ENCODE data around the gene PEX11B. TPM values are rescaled to one million over a fixed set of nuclear protein-coding genes. Genes with fewer than 3 reads are reported as not detected.
A peak's percentile ranks its signal among the peaks of the same experiment; 100 is the strongest.

The PEX11B gene
- 6.1 TPM for total RNA-seq

- Histone ChIP-seq H3K4me3 (ENCODE audit: low read length) (peak within 1 kb of the TSS; percentile 86), H3K27me3 (ENCODE audit: insufficient read depth, low read length) (no peaks in the 10 kb centered on the region), H3K9me3 (ENCODE audit: low read depth, low read length) (no peaks in the 10 kb centered on the region), H3K4me1 (ENCODE audit: insufficient read depth, low read length) (peaks cover 32% of the 10 kb centered on the region)
Observed at GRCh38 chr1:145918144-145918991, at the start of gene PEX11B. Gene PEX11B, minus strand, starts transcription at chr1:145918717. Its CDS starts 29 bp downstream, at chr1:145918688.

DNA sequence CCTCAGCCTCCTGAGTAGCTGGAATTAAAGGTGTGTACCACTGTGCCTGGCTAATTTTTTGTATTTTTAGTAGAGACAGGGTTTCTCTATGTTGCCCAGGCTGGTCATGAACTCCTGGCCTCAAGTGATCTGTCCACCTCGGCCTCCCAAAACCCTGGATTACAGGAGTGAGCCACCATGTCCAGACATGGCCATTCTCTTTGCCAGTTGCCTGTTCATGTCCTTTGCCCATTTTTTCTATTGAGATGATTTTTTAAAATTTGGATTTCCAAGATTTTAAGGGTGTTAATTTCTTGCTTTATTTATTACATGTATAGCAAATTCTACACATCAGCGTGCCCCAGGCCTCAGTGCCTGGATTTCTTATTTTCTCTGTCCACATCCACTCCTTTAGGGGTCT lies 48.8 kb upstream of the PEX11B start:
- Histone ChIP-seq H3K4me1 (ENCODE audit: insufficient read depth, low read length) (peaks cover 32% of the 10 kb centered on the region), H3K27me3 (ENCODE audit: insufficient read depth, low read length) (no peaks in the 10 kb centered on the region), H3K4me3 (ENCODE audit: low read length) (no peak overlapping the region), H3K9me3 (ENCODE audit: low read depth, low read length) (no peaks in the 10 kb centered on the region)

GRCh38 chr1:145965119-145965744 lies 46.7 kb upstream of the PEX11B start:
- peaks cover 53% of the 10 kb centered on the region for H3K4me1 ChIP-seq (ENCODE audit: insufficient read depth, low read length)
- no peaks in the 10 kb centered on the region for H3K9me3 ChIP-seq (ENCODE audit: low read depth, low read length)
- H3K27me3 ChIP-seq (ENCODE audit: insufficient read depth, low read length): no peaks in the 10 kb centered on the region
- peak overlapping the region; percentile 68 for H3K4me3 ChIP-seq (ENCODE audit: low read length)

DNA sequence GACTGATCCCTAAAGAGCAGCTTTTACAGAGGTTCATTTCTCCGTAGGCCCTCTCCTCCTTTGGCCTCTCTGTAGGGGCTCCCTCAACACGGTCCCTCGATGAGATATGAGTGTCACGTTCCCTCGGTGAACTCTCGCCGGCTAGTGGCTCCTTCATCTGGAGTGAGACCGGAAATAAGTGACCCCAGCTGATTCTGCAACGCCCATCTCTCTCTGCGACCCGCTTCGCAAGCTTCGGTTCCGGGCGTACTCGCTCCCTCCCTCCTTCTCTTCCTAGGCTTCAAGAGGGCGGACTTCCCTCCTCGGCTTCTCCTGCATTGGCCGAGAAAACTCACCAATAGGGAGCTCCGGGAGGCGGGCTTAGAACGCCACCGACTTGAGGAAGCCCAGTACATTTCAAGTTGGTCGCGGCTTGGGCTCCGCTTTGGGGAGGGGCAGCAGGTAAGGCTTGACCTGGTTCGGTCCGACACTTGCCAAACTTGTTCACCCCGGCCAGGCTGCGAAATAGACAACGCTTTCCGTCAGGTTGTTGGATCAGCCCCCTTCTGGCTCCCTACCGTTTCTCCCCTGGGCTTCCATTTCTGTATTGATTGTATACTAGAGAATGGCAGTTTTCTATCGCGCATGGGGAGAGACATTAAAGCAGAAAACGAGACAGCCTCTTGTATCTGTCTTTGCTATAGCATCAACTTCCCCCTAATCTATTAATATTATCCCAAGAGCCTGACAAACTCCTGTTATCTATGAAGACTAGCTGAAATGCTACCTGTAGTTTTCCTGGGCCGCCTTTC lies 46.0 kb upstream of the PEX11B start, which contains the start of the genes ANKRD34A and POLR3GL:
TSS of gene ANKRD34A (minus strand) at position 248 of the 791 bp plus-strand sequence. CDS start 2,816 bp downstream, outside the sequence.
TSS of gene POLR3GL (plus strand) at position 363 of the 791 bp plus-strand sequence. CDS start 10,176 bp downstream, outside the sequence.
- no peaks in the 10 kb centered on the region for H3K27me3 ChIP-seq (ENCODE audit: insufficient read depth, low read length)
- no peaks in the 10 kb centered on the region for H3K9me3 ChIP-seq (ENCODE audit: low read depth, low read length)
- H3K4me3 ChIP-seq (ENCODE audit: low read length): peak within 1 kb of the TSS; percentile 68
- H3K4me1 ChIP-seq (ENCODE audit: insufficient read depth, low read length): peaks cover 60% of the 10 kb centered on the region

DNA sequence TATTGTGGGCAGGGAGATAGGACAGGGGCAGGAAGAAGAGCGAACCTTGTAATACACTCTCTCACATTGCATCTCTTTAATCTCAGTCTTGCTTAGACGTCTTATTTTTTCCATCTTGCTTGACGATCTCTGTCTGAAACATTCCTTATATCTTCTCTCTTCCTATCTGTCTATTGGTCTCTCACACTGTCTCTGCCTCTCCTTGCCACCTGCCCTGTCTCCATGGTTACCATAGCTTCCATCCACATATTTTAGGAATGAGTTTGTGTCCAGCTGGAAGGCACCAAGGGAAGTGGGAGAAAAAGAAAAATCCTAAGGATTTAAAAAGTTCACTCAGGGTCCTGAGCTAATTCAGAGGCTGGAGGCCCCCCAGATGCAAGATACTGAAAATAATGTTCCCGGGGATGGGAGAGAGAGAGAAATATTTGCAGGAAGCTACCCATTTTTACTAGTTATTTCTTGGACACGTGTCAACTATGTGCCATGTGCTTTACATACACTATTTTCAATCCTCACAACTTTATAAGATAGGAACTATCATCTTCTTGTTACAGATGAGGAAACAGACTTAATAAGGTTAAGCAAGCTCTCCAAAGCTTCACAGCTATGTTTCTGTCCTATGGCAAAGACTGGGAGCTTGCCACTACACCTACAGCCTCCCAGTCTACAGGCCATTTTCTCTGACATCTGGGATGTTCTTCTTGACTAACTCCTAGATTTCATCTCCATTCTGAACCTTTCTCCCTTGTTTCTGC lies 44.9 kb upstream of the PEX11B start:
- Histone ChIP-seq H3K4me3 (ENCODE audit: low read length) (peak overlapping the region; percentile 68), H3K27me3 (ENCODE audit: insufficient read depth, low read length) (no peaks in the 10 kb centered on the region), H3K9me3 (ENCODE audit: low read depth, low read length) (no peaks in the 10 kb centered on the region), H3K4me1 (ENCODE audit: insufficient read depth, low read length) (peaks cover 70% of the 10 kb centered on the region)

- Histone ChIP-seq H3K4me1 (ENCODE audit: insufficient read depth, low read length) (peaks cover 74% of the 10 kb centered on the region), H3K4me3 (ENCODE audit: low read length) (peak overlapping the region; percentile 53), H3K9me3 (ENCODE audit: low read depth, low read length) (no peaks in the 10 kb centered on the region), H3K27me3 (ENCODE audit: insufficient read depth, low read length) (no peaks in the 10 kb centered on the region)
Observed at GRCh38 chr1:145962157-145963102, 43.9 kb upstream of the PEX11B start.

- Histone ChIP-seq H3K4me3 (ENCODE audit: low read length) (peak overlapping the region; percentile 53), H3K9me3 (ENCODE audit: low read depth, low read length) (no peaks in the 10 kb centered on the region)
Observed at GRCh38 chr1:145961425-145962156, 43.1 kb upstream of the PEX11B start.

DNA sequence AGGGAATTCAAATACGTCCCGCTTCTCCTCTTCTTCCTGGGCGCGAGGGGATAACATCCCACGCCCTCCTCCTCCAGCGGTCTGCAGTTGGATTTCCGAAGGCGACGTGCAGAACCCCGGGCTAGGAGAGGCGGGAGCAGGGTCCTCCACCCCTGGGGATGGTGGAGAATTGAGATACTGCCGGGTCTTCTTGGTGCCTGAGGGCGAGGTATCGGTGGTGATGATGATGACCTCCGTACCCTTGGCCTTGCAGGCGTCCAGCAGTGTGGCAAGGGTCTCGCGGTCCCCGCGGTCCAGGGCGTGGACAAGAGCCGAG lies 42.5 kb upstream of the PEX11B start:
- H3K4me3 ChIP-seq (ENCODE audit: low read length): peak overlapping the region; percentile 53
- peaks cover 85% of the 10 kb centered on the region for H3K4me1 ChIP-seq (ENCODE audit: insufficient read depth, low read length)

More at GRCh38 chr1:145961425-145962156, 43.1 kb upstream of the PEX11B start:
- Histone ChIP-seq H3K27me3 (ENCODE audit: insufficient read depth, low read length) (no peaks in the 10 kb centered on the region), H3K4me1 (ENCODE audit: insufficient read depth, low read length) (peaks cover 82% of the 10 kb centered on the region)

GRCh38 chr1:145960468-145961108 lies 42.1 kb upstream of the PEX11B start:
- H3K4me1 ChIP-seq (ENCODE audit: insufficient read depth, low read length): peaks cover 85% of the 10 kb centered on the region
- no peaks in the 10 kb centered on the region for H3K9me3 ChIP-seq (ENCODE audit: low read depth, low read length)
- H3K4me3 ChIP-seq (ENCODE audit: low read length): peak overlapping the region; percentile 53
- no peaks in the 10 kb centered on the region for H3K27me3 ChIP-seq (ENCODE audit: insufficient read depth, low read length)

More for the DNA sequence above, 42.5 kb upstream of the PEX11B start:
- H3K9me3 ChIP-seq (ENCODE audit: low read depth, low read length): no peaks in the 10 kb centered on the region
- H3K27me3 ChIP-seq (ENCODE audit: insufficient read depth, low read length): no peaks in the 10 kb centered on the region

GRCh38 chr1:145959957-145960467 lies 41.5 kb upstream of the PEX11B start:
- Histone ChIP-seq H3K4me1 (ENCODE audit: insufficient read depth, low read length) (peaks cover 85% of the 10 kb centered on the region), H3K9me3 (ENCODE audit: low read depth, low read length) (no peaks in the 10 kb centered on the region), H3K4me3 (ENCODE audit: low read length) (peak overlapping the region; percentile 53), H3K27me3 (ENCODE audit: insufficient read depth, low read length) (no peaks in the 10 kb centered on the region)

DNA sequence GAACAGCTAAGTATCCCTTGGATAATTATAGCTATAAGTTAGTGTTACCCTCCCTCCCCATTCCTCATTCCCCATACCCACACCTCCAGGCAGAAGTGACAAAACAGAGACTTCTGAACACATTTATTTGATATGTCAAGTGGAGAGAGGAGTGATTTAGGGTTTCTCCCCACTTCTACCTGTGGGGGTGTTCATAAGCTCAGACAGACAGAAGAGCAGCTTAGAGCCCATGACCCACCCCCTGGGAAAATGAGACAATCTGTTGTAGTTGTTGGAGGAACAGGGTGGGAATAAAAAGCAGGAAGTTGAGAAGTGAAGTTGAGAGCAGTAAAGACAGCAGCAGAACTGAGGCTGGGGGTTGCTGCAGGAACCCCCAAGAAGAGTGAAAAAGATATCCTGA lies 40.8 kb upstream of the PEX11B start:
- H3K9me3 ChIP-seq (ENCODE audit: low read depth, low read length): no peaks in the 10 kb centered on the region
- no peaks in the 10 kb centered on the region for H3K27me3 ChIP-seq (ENCODE audit: insufficient read depth, low read length)
- H3K4me3 ChIP-seq (ENCODE audit: low read length): no peak overlapping the region
- H3K4me1 ChIP-seq (ENCODE audit: insufficient read depth, low read length): peaks cover 82% of the 10 kb centered on the region

DNA sequence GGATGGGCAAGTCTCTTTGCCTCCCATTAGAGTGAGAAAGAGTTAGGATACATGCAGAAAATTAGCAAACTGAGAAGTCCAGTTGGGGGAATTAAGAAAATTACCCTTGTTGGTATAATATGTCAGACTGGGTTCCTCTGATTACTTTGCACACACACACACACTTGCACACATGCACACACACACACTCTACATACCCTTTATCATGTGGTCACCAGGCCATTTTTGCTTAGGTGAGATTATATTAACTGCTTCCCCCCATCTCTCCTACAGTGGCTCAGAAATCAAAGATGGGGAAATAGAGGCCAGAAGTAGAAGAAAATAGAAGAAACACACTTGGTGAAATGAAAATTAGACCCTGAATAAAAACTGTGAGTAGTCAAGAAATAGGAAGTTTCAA lies 40.2 kb upstream of the PEX11B start:
- Histone ChIP-seq H3K4me3 (ENCODE audit: low read length) (no peak overlapping the region), H3K4me1 (ENCODE audit: insufficient read depth, low read length) (peaks cover 76% of the 10 kb centered on the region), H3K9me3 (ENCODE audit: low read depth, low read length) (no peaks in the 10 kb centered on the region), H3K27me3 (ENCODE audit: insufficient read depth, low read length) (no peaks in the 10 kb centered on the region)

All from mononuclear cell (primary cell).